Ovary (tissue), 9 donors: ENCODE data around the gene SFT2D1. TPM values are rescaled to one million over a fixed set of nuclear protein-coding genes. Genes with fewer than 3 reads are reported as not detected.

Experiments used
- DNase-seq, 5 donors: peaks; one replicate each; pipeline ENCODE4 v3.0.0-alpha.2; 2019 to 2020
- H3K27ac ChIP-seq, 2 donors: fragments of 200-600 bp; one replicate each; pipeline versions ENCODE4 v1.5.1 to v1.8.0; 2019 to 2022
- H3K27me3 ChIP-seq: fragments of 200-600 bp; one replicate; pipeline ENCODE4 v1.8.0; 2022
- H3K36me3 ChIP-seq: fragments of 200-600 bp; sonication (generic); one replicate; pipeline ENCODE4 v1.5.1; 2019
- H3K4me1 ChIP-seq: one replicate; pipeline ENCODE4 v1.8.1; 2013; ENCODE audit warnings: mild to moderate bottlenecking, moderate library complexity; ENCODE audit not compliant: insufficient read depth
- H3K4me3 ChIP-seq: fragments of 200-600 bp; sonication (generic); one replicate; pipeline ENCODE4 v1.5.1; 2017
- H3K9me3 ChIP-seq, 2 donors: fragments of 200-600 bp in 1 of 2; sonication (generic) in 1 of 2; one replicate each; pipeline versions ENCODE4 v1.5.1 to v1.8.1; 2013 to 2019; ENCODE audit warnings: mild to moderate bottlenecking in 1 of 2, moderate library complexity in 1 of 2
- EP300 ChIP-seq: sonication (generic); formaldehyde crosslinking; IDR thresholded peaks from one replicate; pipeline ENCODE4 v1.6.1; 2017; ENCODE audit warnings: antibody characterized with exemption
- POLR2A ChIP-seq: fragments of 450-650 bp; IDR thresholded peaks from one replicate; pipeline ENCODE4 v1.6.1; 2017; ENCODE audit warnings: antibody characterized with exemption, mild to moderate bottlenecking, moderate library complexity
- WGBS, 3 donors: extraction: QIAGEN DNeasy Blood & Tissue Kit in 1 of 3; methylation state at CpG; one replicate each; pipeline versions ENCODE4 v1.1.5 to v1.1.7; 2013 to 2017; 5-methylcytosine and 5-hydroxymethylcytosine counted together
- intact Hi-C, 4 donors: fragments of 100-400 bp; cut with DNase I; formaldehyde crosslinking; loops; one replicate each; pipeline versions ENCODE4 v1.11.0 to v1.15.1; 2022 to 2023
- polyA plus RNA-seq, 2 donors: library from polyadenylated mRNA; stranded (reverse); fragments of 200-250 nt in 1 of 2; fragments of 350-450 nt in 1 of 2; fragmentation: Illumina TruSeq in 1 of 2; extraction: RNeasy Lipid Tissue Mini Kit (QIAGEN cat#74804) in 1 of 2; gene quantifications; one replicate each; pipeline ENCODE4 v1.2.3, GENCODE V29; 2013 to 2014
- total RNA-seq, 7 donors: library from RNA; depleted of rRNA in 2 of 7; stranded (reverse); fragments of >200 nt in 2 of 7; fragmentation: NEBNext Ultra II Directional in 3 of 7; extraction: Animal tissue kit (Norgen Biotek cat#: 25700) in 3 of 7; gene quantifications; one replicate each; pipeline versions ENCODE4 v1.1.0 to v1.2.4, GENCODE V29; 2016 to 2023
- TF ChIP-seq, protein P1 (sequence below), 3 donors: fragments of 450-650 bp in 2 of 3; fragments of 200-600 bp in 1 of 3; IDR thresholded peaks; one replicate each; pipeline versions ENCODE4 v1.5.1 to v1.8.0; 2016 to 2022; ENCODE audit warnings: antibody characterized with exemption in 3 of 3, mild to moderate bottlenecking in 1 of 3
- donor health status: DM: no; HTN: no; CAD: no; lungs with moderate emphysema.
- donor health status: DM: no; HTN: no; CAD: no.
- donor health status: Bipolar disorder and iron deficiency.
- donor health status: DM: yes; HTN: yes; CAD: no.
- donor health status: DM: no; HTN: no; CAD: no.
- donor health status: DM: yes; HTN: yes; CAD: no.

The SFT2D1 gene
- total and polyA plus RNA-seq, 9 donors = 25.9 to 50.3 (median 34.4) TPM

DNA sequence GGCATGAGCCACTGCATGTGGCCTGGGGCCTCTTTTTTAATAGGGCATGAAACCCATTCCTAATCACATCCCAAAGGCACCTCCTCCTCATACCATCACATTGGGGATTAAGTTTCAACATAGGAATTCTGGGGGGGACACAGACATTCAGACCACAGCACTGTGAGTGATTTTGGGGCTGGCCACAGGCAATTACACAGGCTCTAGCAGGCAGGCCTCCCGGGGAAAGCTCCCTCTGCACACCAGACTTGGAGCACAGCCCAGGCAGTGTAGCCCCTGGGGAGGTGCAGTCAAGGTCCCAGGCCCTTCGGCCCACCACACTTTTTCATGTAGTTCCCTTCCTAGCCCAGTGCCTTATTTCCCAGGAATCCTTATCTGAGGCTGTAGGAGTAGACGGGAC, 5.5 kb downstream of the SFT2D1 start:
- no peaks in the 10 kb centered on the region for H3K9me3 ChIP-seq
- 69 to 77% (median 74%) methylated on average over 3 of the region's 3 CpGs for WGBS, 3 donors
- DNase-seq = no peak
- no peak overlapping the region for H3K27ac ChIP-seq
- TF ChIP-seq EP300 (no peak), POLR2A (no peak)
- TF ChIP-seq, protein P1, sequence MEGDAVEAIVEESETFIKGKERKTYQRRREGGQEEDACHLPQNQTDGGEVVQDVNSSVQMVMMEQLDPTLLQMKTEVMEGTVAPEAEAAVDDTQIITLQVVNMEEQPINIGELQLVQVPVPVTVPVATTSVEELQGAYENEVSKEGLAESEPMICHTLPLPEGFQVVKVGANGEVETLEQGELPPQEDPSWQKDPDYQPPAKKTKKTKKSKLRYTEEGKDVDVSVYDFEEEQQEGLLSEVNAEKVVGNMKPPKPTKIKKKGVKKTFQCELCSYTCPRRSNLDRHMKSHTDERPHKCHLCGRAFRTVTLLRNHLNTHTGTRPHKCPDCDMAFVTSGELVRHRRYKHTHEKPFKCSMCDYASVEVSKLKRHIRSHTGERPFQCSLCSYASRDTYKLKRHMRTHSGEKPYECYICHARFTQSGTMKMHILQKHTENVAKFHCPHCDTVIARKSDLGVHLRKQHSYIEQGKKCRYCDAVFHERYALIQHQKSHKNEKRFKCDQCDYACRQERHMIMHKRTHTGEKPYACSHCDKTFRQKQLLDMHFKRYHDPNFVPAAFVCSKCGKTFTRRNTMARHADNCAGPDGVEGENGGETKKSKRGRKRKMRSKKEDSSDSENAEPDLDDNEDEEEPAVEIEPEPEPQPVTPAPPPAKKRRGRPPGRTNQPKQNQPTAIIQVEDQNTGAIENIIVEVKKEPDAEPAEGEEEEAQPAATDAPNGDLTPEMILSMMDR (IDR thresholded peaks at IDR 0.05) = no peak
- intact Hi-C loops = no loop called here
- peaks cover 8% of the 10 kb centered on the region for H3K4me1 ChIP-seq
- H3K4me3 ChIP-seq = no peak overlapping the region
- no peaks in the 10 kb centered on the region for H3K36me3 ChIP-seq
- H3K27me3 ChIP-seq = no peaks in the 10 kb centered on the region

DNA sequence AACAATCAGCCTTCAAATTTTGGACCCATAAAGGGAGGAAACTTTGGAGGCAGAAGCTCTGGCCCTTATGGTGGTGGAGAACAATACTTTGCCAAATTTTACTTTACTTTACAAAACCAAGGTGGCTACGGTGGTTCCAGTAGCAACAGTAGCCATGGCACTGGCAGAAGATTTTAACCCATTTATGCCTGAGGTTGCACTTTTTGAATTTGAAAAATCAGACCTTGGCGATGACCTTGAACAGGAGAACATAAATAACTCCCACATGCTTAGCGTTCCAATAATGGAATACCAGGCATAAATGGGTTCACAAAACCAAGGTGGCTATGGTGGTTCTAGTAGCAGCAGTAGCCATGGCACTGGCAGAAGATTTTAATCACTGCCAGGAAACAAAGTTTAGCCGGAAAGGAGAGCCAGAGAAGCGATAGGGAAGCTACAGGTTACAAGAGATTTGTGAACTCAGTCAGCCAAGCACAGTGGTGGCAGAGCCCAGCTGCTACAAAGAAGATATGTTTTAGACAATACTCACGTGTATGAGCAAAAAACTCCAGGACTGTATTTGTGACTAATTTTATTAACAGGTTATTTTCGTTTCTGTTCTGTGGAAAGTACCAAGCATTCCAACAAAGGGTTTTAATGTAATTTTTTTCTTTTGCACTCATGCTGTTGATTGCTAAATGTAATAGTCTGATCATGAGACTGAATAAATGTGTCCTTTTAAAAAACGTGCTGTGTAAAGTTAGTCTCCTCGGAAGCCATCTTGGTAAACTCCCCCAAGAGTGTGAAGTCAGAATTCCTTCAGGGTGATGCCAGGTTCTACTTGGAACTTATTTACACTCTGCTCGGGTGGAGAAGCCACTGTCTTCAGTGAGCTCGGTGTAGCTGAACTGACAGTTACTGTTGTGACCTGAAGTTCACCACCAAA, 6.7 kb downstream of the SFT2D1 start:
- TF ChIP-seq, protein P1 (IDR thresholded peaks at IDR 0.05) = no peak
- TF ChIP-seq EP300 (no peak), POLR2A (no peak)
- Histone ChIP-seq H3K9me3 (no peaks in the 10 kb centered on the region), H3K36me3 (no peaks in the 10 kb centered on the region), H3K27ac (no peak overlapping the region), H3K4me1 (peaks cover 9% of the 10 kb centered on the region), H3K27me3 (no peaks in the 10 kb centered on the region), H3K4me3 (no peak overlapping the region)
- intact Hi-C loops = no loop called here
- DNase-seq = no peak
- WGBS, 3 donors = 76 to 79% (median 76%) methylated on average over 11 of the region's 11 CpGs

DNA sequence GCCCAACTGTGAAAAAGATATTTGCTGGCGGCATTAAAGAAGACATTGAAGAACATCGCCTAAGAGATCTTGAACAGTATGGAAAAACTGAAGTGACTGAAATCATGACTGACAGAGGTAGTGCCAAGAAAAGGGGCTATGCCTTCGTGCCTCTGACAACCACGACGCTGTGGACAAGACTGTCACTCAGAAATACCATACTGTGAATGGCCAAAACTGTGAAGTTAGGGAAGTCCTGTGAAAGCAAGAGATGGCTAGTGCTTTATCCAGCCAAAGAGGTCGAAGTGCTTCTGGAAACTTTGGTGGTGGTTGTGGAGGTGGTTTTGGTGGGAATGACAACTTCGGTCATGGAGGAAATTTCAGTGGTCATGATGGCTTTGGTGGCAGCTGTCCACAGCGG, 7.5 kb downstream of the SFT2D1 start:
- H3K36me3 ChIP-seq = no peaks in the 10 kb centered on the region
- TF ChIP-seq POLR2A = no peak
- TF ChIP-seq, protein P1 (IDR thresholded peaks at IDR 0.05) = no peak
- TF ChIP-seq EP300 = no peak
- H3K4me3 ChIP-seq = no peak overlapping the region
- H3K27me3 ChIP-seq = no peaks in the 10 kb centered on the region
- H3K4me1 ChIP-seq = peaks cover 6% of the 10 kb centered on the region
- H3K27ac ChIP-seq = no peak overlapping the region
- 94 to 97% (median 96%) methylated on average over 8 of the region's 8 CpGs for WGBS, 3 donors
- DNase-seq = no peak
- H3K9me3 ChIP-seq = no peaks in the 10 kb centered on the region
- intact Hi-C loops = no loop called here

DNA sequence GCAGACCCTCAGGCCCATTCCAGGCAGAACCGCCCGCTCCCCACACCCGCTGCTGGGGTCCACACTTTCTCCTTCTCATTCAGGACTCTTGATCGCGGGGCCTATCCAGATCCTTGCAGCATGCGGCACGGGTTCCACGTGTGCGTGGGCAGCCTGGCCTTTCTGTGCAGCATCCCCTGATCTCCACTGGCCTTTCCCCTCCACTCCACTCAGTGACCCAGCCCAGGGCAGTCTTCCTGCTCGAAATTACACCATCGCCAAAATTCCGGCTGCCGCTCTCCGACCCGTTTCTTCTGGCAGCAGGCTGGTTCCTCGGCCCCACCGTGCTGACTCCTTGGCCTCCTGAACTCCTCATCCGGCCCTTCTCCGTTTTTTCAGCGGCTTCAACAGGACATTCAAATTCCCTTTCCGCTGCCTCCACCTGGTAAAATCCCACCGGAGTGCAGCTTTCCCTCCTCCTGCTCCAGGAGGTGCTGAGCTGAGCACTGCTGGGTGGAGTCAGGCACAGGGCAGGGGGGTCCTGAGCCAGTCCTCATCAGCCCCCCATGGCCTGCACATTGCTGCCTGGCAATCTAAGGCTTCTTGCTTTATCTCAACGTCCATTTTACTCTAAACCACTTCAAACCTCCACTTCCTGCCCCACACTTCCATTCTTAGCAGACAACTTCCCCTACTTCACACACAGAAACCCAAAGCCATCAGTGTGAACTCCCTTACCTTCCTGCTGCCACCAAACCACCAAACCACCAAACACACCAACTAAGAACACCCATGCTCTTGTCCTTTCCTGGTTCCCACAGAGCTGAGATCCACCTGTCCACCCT, 9.0 kb downstream of the SFT2D1 start:
- intact Hi-C loops = no loop called here
- no peak overlapping the region for H3K27ac ChIP-seq
- H3K27me3 ChIP-seq = no peaks in the 10 kb centered on the region
- DNase-seq = no peak
- no peak for TF ChIP-seq EP300
- no peak for TF ChIP-seq POLR2A
- TF ChIP-seq, protein P1 (IDR thresholded peaks at IDR 0.05) = no peak
- no peak overlapping the region for H3K4me3 ChIP-seq
- WGBS, 3 donors = 85 to 88% (median 86%) methylated on average over 23 of the region's 23 CpGs
- H3K36me3 ChIP-seq = no peaks in the 10 kb centered on the region
- H3K9me3 ChIP-seq = no peaks in the 10 kb centered on the region
- peaks cover 4% of the 10 kb centered on the region for H3K4me1 ChIP-seq
